RWPE1 (cell line): ENCODE measurements around the gene MRPL27.
"Not testable (repeated sequence)": the region's sequence is repeated elsewhere in the genome, so short reads cannot be mapped to it uniquely, and the experiment has no call there.

Source experiments
- CTCF ChIA-PET: fragments of 350-600 bp; sonication (Branson Sonifier 250); formaldehyde crosslinking; extraction: SDS; loops from one replicate; lab custom pipeline; 2021; lab: Yijun Ruan, JAX
- POLR2A ChIA-PET: fragments of 400-600 bp; formaldehyde crosslinking; extraction: SDS; loops from one replicate; lab custom pipeline; 2020; ENCODE audit warnings: antibody characterized with exemption; ENCODE audit not compliant: low non-redundant PET; lab: Yijun Ruan, JAX
- DNase-seq: peaks from one replicate; pipeline ENCODE4 v3.0.0; 2012; ENCODE audit warnings: low spot score
- H3K27ac ChIP-seq: fragments of 450-650 bp; 2 replicates; pipeline ENCODE4 v1.5.1; 2017
- CTCF ChIP-seq: fragments of 450-650 bp; conservative IDR thresholded peaks from 2 replicates; pipeline ENCODE4 v1.5.1; 2017; ENCODE audit warnings: low read depth, mild to moderate bottlenecking

Gene MRPL27

DNA sequence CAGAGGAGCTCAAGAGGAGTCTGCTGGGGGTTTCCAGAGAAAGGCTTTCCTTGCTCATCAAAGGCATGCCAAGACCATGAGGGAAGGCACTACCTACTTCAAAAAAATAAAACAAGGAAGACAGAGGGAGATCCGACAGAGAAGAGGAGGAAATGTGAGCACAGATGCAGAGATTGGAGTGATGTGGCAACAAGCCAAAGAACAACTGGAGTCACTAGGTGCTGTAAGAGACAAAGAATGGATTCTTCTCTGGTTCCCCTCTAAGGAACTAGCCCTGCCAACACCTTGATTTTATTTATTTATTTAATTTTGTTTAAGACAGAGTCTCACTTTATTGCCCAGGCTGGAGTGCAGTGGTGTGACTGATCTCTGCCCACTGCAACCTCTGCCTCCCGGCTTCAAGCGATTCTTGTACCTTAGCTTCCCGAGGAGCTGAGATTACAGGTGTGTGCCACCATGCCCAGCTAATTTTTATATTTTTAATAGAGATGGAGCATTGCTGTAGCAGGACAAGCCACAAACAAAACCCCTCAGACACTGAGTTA is 39.3 kb upstream of the MRPL27 start:
- H3K27ac ChIP-seq = no peak overlapping the region
- CTCF ChIA-PET = no interaction called here

DNA sequence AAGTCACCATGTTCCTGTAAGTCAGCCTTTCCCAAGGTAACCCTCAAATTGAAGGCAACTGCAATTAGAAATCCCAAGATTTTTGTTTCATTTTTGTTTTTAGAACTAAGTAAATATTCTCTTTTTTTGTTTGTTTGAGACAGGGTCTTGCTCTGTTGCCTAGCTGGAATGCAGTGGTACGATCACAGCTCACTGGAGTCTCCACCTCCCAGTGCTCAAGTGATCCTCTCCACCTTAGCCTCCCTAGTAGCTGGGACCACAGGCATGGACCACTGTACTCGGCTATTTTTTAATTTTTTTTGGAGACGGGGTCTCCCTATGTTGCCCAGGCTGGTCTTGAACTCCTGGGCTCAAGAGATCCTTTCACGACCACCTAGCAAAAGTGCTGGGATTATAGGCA is 34.9 kb upstream of the MRPL27 start:
- ChIA-PET POLR2A (no interaction called here), CTCF (interaction anchor here (2.2 kb wide), 1 partner anchor 10 kb away, joined by 13 read pairs; the partner anchor contains the start of gene LRRC59)
- no peak for DNase-seq
- no peak overlapping the region for H3K27ac ChIP-seq
- no peak for TF ChIP-seq CTCF

More for the DNA sequence above, 39.3 kb upstream of the MRPL27 start:
- DNase-seq = no peak
- POLR2A ChIA-PET = no interaction called here
- TF ChIP-seq CTCF = no peak

- ChIA-PET POLR2A (interaction anchor here (0.9 kb wide), 1 partner anchor 9 kb away, joined by 3 read pairs; the partner anchor contains the start of gene LRRC59), CTCF (interaction anchor here (2.2 kb wide), 1 partner anchor 9 kb away, joined by 13 read pairs; the partner anchor contains the start of gene LRRC59)
- H3K27ac ChIP-seq = no peak overlapping the region
- TF ChIP-seq CTCF = no peak
- no peak for DNase-seq
These were observed 33.6 kb upstream of the MRPL27 start for GRCh38 chr17:50406578-50406977.

DNA sequence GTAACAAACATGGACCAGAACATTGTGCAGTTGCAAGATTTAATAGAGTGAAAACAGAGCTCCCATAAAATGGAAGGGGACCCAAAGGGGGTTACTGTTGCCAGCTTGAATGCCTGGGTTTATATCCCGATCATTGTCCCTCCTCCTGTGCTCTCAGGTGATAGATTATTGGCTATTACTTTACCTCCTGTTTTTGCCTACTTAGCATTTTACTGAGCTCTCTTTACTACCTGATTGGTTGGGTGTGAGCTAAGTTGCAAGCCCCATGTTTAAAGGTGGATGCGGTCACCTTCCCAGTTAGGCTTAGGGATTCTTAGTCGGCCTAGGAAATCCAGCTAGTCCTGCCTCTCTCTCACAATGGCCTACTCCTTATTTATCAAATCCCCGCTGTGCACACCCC is 32.4 kb upstream of the MRPL27 start:
- POLR2A ChIA-PET, H3K27ac ChIP-seq, DNase-seq: not testable (repeated sequence)
- CTCF ChIA-PET = interaction anchor here (0.7 kb wide), 1 partner anchor 21 kb away, joined by 5 read pairs; no protein-coding TSS in a partner anchor

GRCh38 chr17:50399591-50399990 is 26.6 kb upstream of the MRPL27 start:
- CTCF ChIA-PET, DNase-seq, H3K27ac ChIP-seq, POLR2A ChIA-PET: not testable (repeated sequence)

GRCh38 chr17:50398672-50399071 is 25.7 kb upstream of the MRPL27 start:
- DNase-seq, POLR2A ChIA-PET, H3K27ac ChIP-seq: not testable (repeated sequence)
- CTCF ChIA-PET = interaction anchor here (0.8 to 1.1 kb wide), 2 partner anchors 19 to 25 kb away, joined by 3 read pairs; no protein-coding TSS in a partner anchor

- peak overlapping the region; percentile 86 for H3K27ac ChIP-seq
- CTCF ChIA-PET = interaction anchor here (0.6 to 2.3 kb wide), 21 partner anchors 9 to 143 kb away, joined by 3 to 18 read pairs (median 6); partner anchors contain the start of genes ACSF2 and RSAD1
- DNase-seq = no peak
- no peak for TF ChIP-seq CTCF
- POLR2A ChIA-PET = interaction anchor here (0.6 to 1.3 kb wide), 3 partner anchors 8 to 125 kb away, joined by 3 to 4 read pairs (median 3); partner anchors contain the start of gene ACSF2
These were observed 24.9 kb upstream of the MRPL27 start for GRCh38 chr17:50397919-50398285.
